Fibroblast of lung (primary cell): ENCODE measurements around the gene SPTBN1. TPM values are rescaled to one million over a fixed set of nuclear protein-coding genes. Genes with fewer than 3 reads are reported as not detected.

Experiments
- DNase-seq, 2 donors: peaks; one replicate each; pipeline versions ENCODE4 v3.0.0 to v3.0.0-alpha.2; 2010; ENCODE audit warnings: low read depth in 2 of 2
- H2AFZ ChIP-seq: 2 replicates; pipeline ENCODE4 v1.5.1; 2012; ENCODE audit warnings: low read length, control low read depth, inconsistent platforms
- H3K27ac ChIP-seq: 2 replicates; pipeline ENCODE4 v1.5.1; 2011; ENCODE audit warnings: low read length, control low read depth; ENCODE audit not compliant: insufficient read depth
- H3K27me3 ChIP-seq: 2 replicates; pipeline ENCODE4 v1.5.1; 2011; ENCODE audit warnings: mild to moderate bottlenecking, low read length; ENCODE audit not compliant: control insufficient read depth, insufficient read depth
- H3K36me3 ChIP-seq: 2 replicates; pipeline ENCODE4 v1.5.1; 2011; ENCODE audit warnings: low read length; ENCODE audit not compliant: control insufficient read depth, insufficient read depth
- H3K4me1 ChIP-seq: 2 replicates; pipeline ENCODE4 v1.5.1; 2011; ENCODE audit warnings: low read length; ENCODE audit not compliant: control insufficient read depth, insufficient read depth; ENCODE audit errors: extremely low read depth
- H3K4me2 ChIP-seq: 2 replicates; pipeline ENCODE4 v1.5.1; 2011; ENCODE audit warnings: low read length, control low read depth; ENCODE audit not compliant: insufficient read depth; ENCODE audit errors: extremely low read depth
- H3K4me3 ChIP-seq, 4 experiments: fragments of 200-600 bp in 1 of 4; sonication (generic) in 1 of 4; replicated peaks in 1 of 4; 2 replicates each; pipeline ENCODE4 v1.5.1; 2011 to 2016; ENCODE audit warnings: low read length in 4 of 4, low read depth in 3 of 4, mild to moderate bottlenecking in 3 of 4, control low read depth in 2 of 4, inconsistent platforms in 1 of 4, mixed read lengths in 1 of 4; ENCODE audit not compliant: insufficient read depth in 1 of 4; ENCODE audit errors: control extremely low read depth in 1 of 4
- H3K79me2 ChIP-seq: 2 replicates; pipeline ENCODE4 v1.5.1; 2012; ENCODE audit warnings: mild to moderate bottlenecking, low read length, inconsistent platforms; ENCODE audit not compliant: control insufficient read depth, insufficient read depth
- H3K9ac ChIP-seq: 2 replicates; pipeline ENCODE4 v1.5.1; 2011; ENCODE audit warnings: mild to moderate bottlenecking, low read length, control low read depth; ENCODE audit not compliant: insufficient read depth
- H3K9me3 ChIP-seq: 2 replicates; pipeline ENCODE4 v1.5.1; 2012; ENCODE audit warnings: low read depth, low read length; ENCODE audit not compliant: control insufficient read depth, insufficient read depth
- H4K20me1 ChIP-seq: 2 replicates; pipeline ENCODE4 v1.5.1; 2011; ENCODE audit warnings: low read length; ENCODE audit not compliant: control insufficient read depth, insufficient read depth; ENCODE audit errors: extremely low read depth
- CTCF ChIP-seq, 2 donors: IDR thresholded peaks in 1 of 2; conservative IDR thresholded peaks in 1 of 2; 1 replicate in 1 of 2; 2 replicates in 1 of 2; pipeline ENCODE4 v1.5.1; 2011 to 2012; ENCODE audit warnings: low read length in 2 of 2, control low read depth in 1 of 2, inconsistent platforms in 1 of 2, low read depth in 1 of 2, mild to moderate bottlenecking in 1 of 2
- EZH2 ChIP-seq: IDR thresholded peaks from 2 replicates; pipeline ENCODE4 v1.5.1; 2012; ENCODE audit warnings: low read length, control low read depth, mild to moderate bottlenecking; ENCODE audit errors: missing control alignments
- polyA plus RNA-seq, 2 donors: library from polyadenylated mRNA; depleted of rRNA in 1 of 2; stranded (reverse) in 1 of 2; unstranded in 1 of 2; fragments of >200 nt; gene quantifications; 2 replicates each; pipeline ENCODE4 v1.2.1, GENCODE V29; 2011 to 2012; ENCODE audit warnings: missing spikeins in 1 of 2
- total RNA-seq: library from RNA; depleted of rRNA; stranded (reverse); fragments of >200 nt; gene quantifications from 2 replicates; pipeline ENCODE4 v1.2.1, GENCODE V29; 2014

Gene SPTBN1
- total and polyA plus RNA-seq, 2 donors (not counting 1 experiment from before 2014, with no cell fraction given): 123 to 325 TPM

- H3K27ac ChIP-seq: no peak overlapping the region
- no peaks in the 10 kb centered on the region for H4K20me1 ChIP-seq
Observed at GRCh38 chr2:54522624-54523281, 66.6 kb downstream of the SPTBN1 start.

GRCh38 chr2:54523324-54523959 is 67.3 kb downstream of the SPTBN1 start:
- Histone ChIP-seq H3K4me1 (peaks cover 11% of the 10 kb centered on the region), H3K9ac (no peak overlapping the region), H2AFZ (no peak overlapping the region), H4K20me1 (no peaks in the 10 kb centered on the region), H3K9me3 (no peaks in the 10 kb centered on the region), H3K27ac (no peak overlapping the region), H3K36me3 (peaks cover 11% of the 10 kb centered on the region), H3K4me3 (no peak overlapping the region), H3K79me2 (peaks cover 68% of the 10 kb centered on the region), H3K27me3 (no peaks in the 10 kb centered on the region), H3K4me2 (no peak overlapping the region)
- TF ChIP-seq EZH2: no peak
- TF ChIP-seq CTCF (conservative IDR thresholded peaks at IDR 0.05 in 1 of 2, IDR thresholded peaks at IDR 0.05 in 1 of 2; ENCODE audit: low read depth in 1 of 2, low read length in 2 of 2): no peak
- DNase-seq: peak in 1 of 2 donors; percentile 20

More at GRCh38 chr2:54522624-54523281, 66.6 kb downstream of the SPTBN1 start:
- Histone ChIP-seq H3K4me2 (no peak overlapping the region), H3K36me3 (peaks cover 11% of the 10 kb centered on the region), H3K9me3 (no peaks in the 10 kb centered on the region), H3K27me3 (no peaks in the 10 kb centered on the region), H3K4me3 (no peak overlapping the region), H3K79me2 (peaks cover 73% of the 10 kb centered on the region), H3K9ac (no peak overlapping the region), H3K4me1 (peaks cover 11% of the 10 kb centered on the region), H2AFZ (no peak overlapping the region)
- TF ChIP-seq CTCF (conservative IDR thresholded peaks at IDR 0.05 in 1 of 2, IDR thresholded peaks at IDR 0.05 in 1 of 2; ENCODE audit: low read depth in 1 of 2, low read length in 2 of 2) (peak; percentile 46 to 61), EZH2 (no peak)
- peak; percentile 45 to 61 for DNase-seq

DNA sequence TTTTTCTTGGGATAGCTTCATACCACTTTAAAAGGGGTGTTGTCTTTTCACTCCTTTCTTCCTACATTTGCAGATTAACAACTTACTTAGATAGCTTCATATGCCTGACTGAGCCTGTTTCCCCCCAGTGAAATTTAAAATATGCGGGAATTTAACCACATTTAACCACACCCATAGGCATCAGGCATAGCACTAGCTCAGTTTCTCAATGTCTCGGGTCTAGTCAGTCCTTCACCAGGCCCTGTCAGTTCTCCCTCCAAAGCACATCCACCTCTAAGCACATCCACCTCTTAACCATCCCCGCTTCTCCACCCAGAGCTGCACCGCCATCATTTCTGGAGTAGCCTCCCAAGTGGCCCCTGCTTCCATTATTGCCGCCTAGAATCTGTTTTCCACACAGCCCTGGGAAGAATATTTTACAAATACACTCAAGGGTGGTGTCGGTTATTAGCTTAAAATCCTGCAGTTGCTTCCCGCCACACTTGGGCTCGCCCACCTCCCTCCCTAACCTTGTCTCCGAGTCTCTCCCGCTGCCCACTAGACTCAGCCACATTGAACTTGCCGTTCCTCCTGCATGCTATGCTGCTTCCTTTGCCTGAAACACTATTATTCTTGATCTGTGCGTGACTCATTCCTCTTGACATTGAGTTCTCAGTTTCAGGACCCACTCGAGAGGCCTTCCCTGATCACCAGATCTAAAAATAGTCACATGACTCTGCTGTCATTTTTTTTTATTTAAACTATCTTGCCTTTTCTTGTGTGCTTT is 68.3 kb downstream of the SPTBN1 start:
- Histone ChIP-seq H3K4me3 (no peak overlapping the region), H3K4me1 (peaks cover 11% of the 10 kb centered on the region), H4K20me1 (no peaks in the 10 kb centered on the region), H3K9ac (no peak overlapping the region), H3K36me3 (peaks cover 11% of the 10 kb centered on the region), H3K9me3 (no peaks in the 10 kb centered on the region), H3K4me2 (peak overlapping the region; percentile 38), H3K27me3 (no peaks in the 10 kb centered on the region), H2AFZ (no peak overlapping the region), H3K27ac (peak overlapping the region; percentile 53), H3K79me2 (peaks cover 62% of the 10 kb centered on the region)
- peak; percentile 72 to 94 for DNase-seq
- TF ChIP-seq EZH2 (no peak), CTCF (conservative IDR thresholded peaks at IDR 0.05 in 1 of 2, IDR thresholded peaks at IDR 0.05 in 1 of 2; ENCODE audit: low read depth in 1 of 2, low read length in 2 of 2) (no peak)
